Transverse colon (tissue), 3 donors: Measurements from ENCODE around the gene HNRNPF.

ENCODE experiments used
- CTCF ChIP-seq, 5 experiments: fragments of 200-600 bp in 3 of 5; fragments of 450-650 bp in 2 of 5; sonication (generic) in 3 of 5; IDR thresholded peaks; 1 replicate in 2 of 5; 2 replicates in 3 of 5; pipeline ENCODE4 v1.5.1; 2016 to 2017; ENCODE audit warnings: antibody characterized with exemption in 5 of 5, inconsistent platforms in 3 of 5, mild to moderate bottlenecking in 2 of 5, moderate library complexity in 1 of 5
- EP300 ChIP-seq: sonication (generic); formaldehyde crosslinking; IDR thresholded peaks from one replicate; pipeline ENCODE4 v1.6.1; 2017; ENCODE audit warnings: antibody characterized with exemption, low read depth
- POLR2A ChIP-seq: fragments of 450-650 bp; IDR thresholded peaks from one replicate; pipeline ENCODE4 v1.6.1; 2016; ENCODE audit warnings: antibody characterized with exemption, mild to moderate bottlenecking, moderate library complexity

DNA sequence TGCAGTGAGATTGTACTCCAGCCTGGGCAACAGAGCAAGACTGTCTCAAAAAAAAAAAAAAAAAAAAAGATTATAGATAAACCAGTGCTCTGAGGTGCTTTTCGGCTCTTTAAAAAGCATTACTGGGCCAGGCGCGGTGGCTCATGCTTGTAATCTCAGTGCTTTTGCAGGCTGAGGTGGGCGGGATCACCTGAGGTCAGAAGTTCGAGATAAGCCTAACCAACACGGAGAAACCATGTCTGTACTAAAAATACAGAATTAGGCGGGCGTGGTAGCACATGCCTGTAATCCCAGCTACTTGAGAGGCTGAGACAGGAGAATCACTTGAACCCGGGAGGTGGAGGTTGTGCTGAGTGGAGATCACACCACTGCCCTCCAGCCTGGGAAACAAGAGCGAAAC, 6.6 kb upstream of the HNRNPF start:
- no peak for TF ChIP-seq CTCF (IDR thresholded peaks at IDR 0.05)
- no peak for TF ChIP-seq EP300
- no peak for TF ChIP-seq POLR2A
